HL-60 (cell line): ENCODE results near the gene KIAA1671.

Source experiments
- GABPA ChIP-seq: IDR thresholded peaks from 2 replicates; pipeline ENCODE4 v1.6.1; 2012; ENCODE audit warnings: low read depth
- POLR2AphosphoS5 ChIP-seq: IDR thresholded peaks from 2 replicates; pipeline ENCODE4 v1.6.1; 2012; ENCODE audit warnings: low read depth
- TF ChIP-seq, protein P1 (sequence below): IDR thresholded peaks from one replicate; pipeline ENCODE4 v1.5.1; 2011; ENCODE audit warnings: low read length, control low read depth, inconsistent platforms; ENCODE audit not compliant: insufficient read depth
- TF ChIP-seq, protein P2 (sequence below): IDR thresholded peaks from 2 replicates; pipeline ENCODE4 v1.6.1; 2012; ENCODE audit warnings: low read depth; ENCODE audit not compliant: insufficient replicate concordance

DNA sequence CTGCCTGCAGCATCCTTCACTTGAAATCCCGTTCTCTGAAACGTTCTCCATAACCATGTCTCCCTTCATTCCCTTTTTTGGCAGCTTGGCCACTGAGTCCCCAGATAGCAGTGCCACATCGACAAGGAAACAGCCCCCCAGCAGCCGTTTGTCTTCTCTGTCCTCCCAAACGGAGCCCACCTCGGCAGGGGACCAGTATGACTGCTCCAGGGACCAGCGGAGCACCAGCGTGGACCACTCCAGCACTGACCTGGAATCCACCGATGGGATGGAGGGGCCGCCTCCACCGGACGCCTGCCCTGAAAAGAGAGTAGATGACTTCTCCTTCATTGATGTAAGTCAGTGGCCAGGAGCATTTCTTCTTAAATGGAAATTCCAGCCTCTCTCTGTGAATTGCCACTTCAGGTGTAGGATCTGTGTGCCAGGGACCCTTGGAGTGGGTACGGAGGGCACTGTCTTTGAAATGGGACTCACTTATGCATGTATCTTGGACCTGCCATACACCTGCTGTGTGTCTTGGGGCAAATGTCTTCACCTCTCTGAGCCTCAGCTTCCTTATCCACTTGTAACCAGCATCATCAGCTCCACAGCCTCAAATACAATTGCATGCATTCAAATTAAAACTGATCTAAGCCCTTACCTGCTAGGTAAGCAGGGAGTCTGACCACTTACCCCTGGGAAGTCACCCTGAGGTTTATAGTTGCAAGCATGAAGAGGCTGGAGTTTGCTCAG is 221.8 kb downstream of the KIAA1671 start:
- TF ChIP-seq, protein P1, sequence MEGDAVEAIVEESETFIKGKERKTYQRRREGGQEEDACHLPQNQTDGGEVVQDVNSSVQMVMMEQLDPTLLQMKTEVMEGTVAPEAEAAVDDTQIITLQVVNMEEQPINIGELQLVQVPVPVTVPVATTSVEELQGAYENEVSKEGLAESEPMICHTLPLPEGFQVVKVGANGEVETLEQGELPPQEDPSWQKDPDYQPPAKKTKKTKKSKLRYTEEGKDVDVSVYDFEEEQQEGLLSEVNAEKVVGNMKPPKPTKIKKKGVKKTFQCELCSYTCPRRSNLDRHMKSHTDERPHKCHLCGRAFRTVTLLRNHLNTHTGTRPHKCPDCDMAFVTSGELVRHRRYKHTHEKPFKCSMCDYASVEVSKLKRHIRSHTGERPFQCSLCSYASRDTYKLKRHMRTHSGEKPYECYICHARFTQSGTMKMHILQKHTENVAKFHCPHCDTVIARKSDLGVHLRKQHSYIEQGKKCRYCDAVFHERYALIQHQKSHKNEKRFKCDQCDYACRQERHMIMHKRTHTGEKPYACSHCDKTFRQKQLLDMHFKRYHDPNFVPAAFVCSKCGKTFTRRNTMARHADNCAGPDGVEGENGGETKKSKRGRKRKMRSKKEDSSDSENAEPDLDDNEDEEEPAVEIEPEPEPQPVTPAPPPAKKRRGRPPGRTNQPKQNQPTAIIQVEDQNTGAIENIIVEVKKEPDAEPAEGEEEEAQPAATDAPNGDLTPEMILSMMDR, result no peak
- TF ChIP-seq POLR2AphosphoS5 (no peak), GABPA (no peak)
- TF ChIP-seq, protein P2, sequence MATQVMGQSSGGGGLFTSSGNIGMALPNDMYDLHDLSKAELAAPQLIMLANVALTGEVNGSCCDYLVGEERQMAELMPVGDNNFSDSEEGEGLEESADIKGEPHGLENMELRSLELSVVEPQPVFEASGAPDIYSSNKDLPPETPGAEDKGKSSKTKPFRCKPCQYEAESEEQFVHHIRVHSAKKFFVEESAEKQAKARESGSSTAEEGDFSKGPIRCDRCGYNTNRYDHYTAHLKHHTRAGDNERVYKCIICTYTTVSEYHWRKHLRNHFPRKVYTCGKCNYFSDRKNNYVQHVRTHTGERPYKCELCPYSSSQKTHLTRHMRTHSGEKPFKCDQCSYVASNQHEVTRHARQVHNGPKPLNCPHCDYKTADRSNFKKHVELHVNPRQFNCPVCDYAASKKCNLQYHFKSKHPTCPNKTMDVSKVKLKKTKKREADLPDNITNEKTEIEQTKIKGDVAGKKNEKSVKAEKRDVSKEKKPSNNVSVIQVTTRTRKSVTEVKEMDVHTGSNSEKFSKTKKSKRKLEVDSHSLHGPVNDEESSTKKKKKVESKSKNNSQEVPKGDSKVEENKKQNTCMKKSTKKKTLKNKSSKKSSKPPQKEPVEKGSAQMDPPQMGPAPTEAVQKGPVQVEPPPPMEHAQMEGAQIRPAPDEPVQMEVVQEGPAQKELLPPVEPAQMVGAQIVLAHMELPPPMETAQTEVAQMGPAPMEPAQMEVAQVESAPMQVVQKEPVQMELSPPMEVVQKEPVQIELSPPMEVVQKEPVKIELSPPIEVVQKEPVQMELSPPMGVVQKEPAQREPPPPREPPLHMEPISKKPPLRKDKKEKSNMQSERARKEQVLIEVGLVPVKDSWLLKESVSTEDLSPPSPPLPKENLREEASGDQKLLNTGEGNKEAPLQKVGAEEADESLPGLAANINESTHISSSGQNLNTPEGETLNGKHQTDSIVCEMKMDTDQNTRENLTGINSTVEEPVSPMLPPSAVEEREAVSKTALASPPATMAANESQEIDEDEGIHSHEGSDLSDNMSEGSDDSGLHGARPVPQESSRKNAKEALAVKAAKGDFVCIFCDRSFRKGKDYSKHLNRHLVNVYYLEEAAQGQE, result no peak
